SKM-1 (cell line): ENCODE data around the gene NBAS.
"Not testable (repeated sequence)": the region's sequence is repeated elsewhere in the genome, so short reads cannot be mapped to it uniquely, and the experiment has no call there.

Experiments
- DNase-seq: peaks from one replicate; lab custom pipeline; 2025; ENCODE audit not compliant: unreplicated experiment; lab: John Stamatoyannopoulos, UW

NBAS gene

GRCh38 chr2:15561574-15562344 is 625 bp upstream of the NBAS start:
- no peak for DNase-seq

GRCh38 chr2:15560140-15560987 is 770 bp downstream of the NBAS start:
- DNase-seq: no peak

- no peak for DNase-seq
Observed at GRCh38 chr2:15559379-15560139, 1.6 kb downstream of the NBAS start.

- DNase-seq: no peak
Observed at GRCh38 chr2:15557887-15558311, 3.2 kb downstream of the NBAS start.

- no peak for DNase-seq
Observed at GRCh38 chr2:15556311-15556930, 4.7 kb downstream of the NBAS start.

- no peak for DNase-seq
Observed at GRCh38 chr2:15555760-15556193, 5.4 kb downstream of the NBAS start.

GRCh38 chr2:15554525-15555218 is 6.5 kb downstream of the NBAS start:
- DNase-seq: no peak

GRCh38 chr2:15553951-15554350 is 7.2 kb downstream of the NBAS start:
- DNase-seq: no peak

GRCh38 chr2:15553519-15553918 is 7.6 kb downstream of the NBAS start:
- no peak for DNase-seq

- DNase-seq: no peak
Observed at GRCh38 chr2:15548974-15549373, 12.2 kb downstream of the NBAS start.

GRCh38 chr2:15547115-15547876 is 13.8 kb downstream of the NBAS start:
- DNase-seq: no peak

- no peak for DNase-seq
Observed at GRCh38 chr2:15546297-15547098, 14.6 kb downstream of the NBAS start.

GRCh38 chr2:15544227-15544626 is 16.9 kb downstream of the NBAS start:
- DNase-seq: no peak

GRCh38 chr2:15543541-15543940 is 17.6 kb downstream of the NBAS start:
- DNase-seq: no peak

- no peak for DNase-seq
Observed at GRCh38 chr2:15543053-15543452, 18.1 kb downstream of the NBAS start.

GRCh38 chr2:15542269-15542668 is 18.9 kb downstream of the NBAS start:
- DNase-seq: not testable (repeated sequence)

GRCh38 chr2:15540523-15540922 is 20.6 kb downstream of the NBAS start:
- DNase-seq: not testable (repeated sequence)

- DNase-seq: no peak
Observed at GRCh38 chr2:15539999-15540398, 21.1 kb downstream of the NBAS start.

GRCh38 chr2:15538792-15539191 is 22.3 kb downstream of the NBAS start:
- DNase-seq: no peak
